ENCODE results near the gene CDC73.

DNA sequence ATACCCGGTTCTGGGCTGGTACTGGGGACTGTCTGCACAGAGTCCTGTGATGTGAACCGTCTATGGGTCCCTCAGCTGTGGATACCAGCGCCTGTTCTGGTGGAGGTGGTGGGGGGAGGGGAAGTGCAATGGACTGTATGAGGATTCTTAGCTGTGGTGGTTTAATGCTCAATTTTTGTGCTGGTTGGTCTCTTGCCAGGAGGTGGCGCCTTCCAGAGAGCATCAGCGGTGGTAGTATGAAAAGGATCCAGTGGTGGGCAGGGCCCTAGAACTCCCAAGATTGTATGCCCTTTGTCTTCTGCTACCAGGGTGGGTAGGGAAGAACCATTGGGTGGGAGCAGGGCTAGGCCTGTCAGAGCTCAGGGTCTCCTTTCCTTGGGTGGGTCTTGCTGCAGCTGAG lies 153.9 kb downstream of the CDC73 start:
- TF ChIP-seq EP300 (IDR thresholded peaks at IDR 0.05; ENCODE audit: borderline replicate concordance in 1 of 2, control insufficient read depth in 1 of 2, low read depth in 2 of 2, low read length in 2 of 2) (no peak), CTCF (IDR thresholded peaks at IDR 0.05 in 2 of 3, conservative IDR thresholded peaks at IDR 0.05 in 1 of 3; ENCODE audit: control insufficient read depth in 2 of 3, extremely low read depth in 1 of 3, insufficient read depth in 1 of 3, low read depth in 3 of 3, low read length in 3 of 3) (no peak), ZNF622 (IDR thresholded peaks at IDR 0.05) (no peak), SIX5 (IDR thresholded peaks at IDR 0.05; ENCODE audit: low read depth, low read length, severe bottlenecking) (no peak), ZSCAN29 (IDR thresholded peaks at IDR 0.05) (no peak), SP1 (IDR thresholded peaks at IDR 0.05; ENCODE audit: low read depth, low read length) (no peak), ELK1 (IDR thresholded peaks at IDR 0.05; ENCODE audit: low read depth, low read length) (no peak), DPF2 (IDR thresholded peaks at IDR 0.05) (no peak)
- TF ChIP-seq, protein P1, sequence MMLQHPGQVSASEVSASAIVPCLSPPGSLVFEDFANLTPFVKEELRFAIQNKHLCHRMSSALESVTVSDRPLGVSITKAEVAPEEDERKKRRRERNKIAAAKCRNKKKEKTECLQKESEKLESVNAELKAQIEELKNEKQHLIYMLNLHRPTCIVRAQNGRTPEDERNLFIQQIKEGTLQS (IDR thresholded peaks at IDR 0.05; ENCODE audit: borderline replicate concordance, extremely low read depth, low read depth, low read length): no peak
- TF ChIP-seq, protein P2, sequence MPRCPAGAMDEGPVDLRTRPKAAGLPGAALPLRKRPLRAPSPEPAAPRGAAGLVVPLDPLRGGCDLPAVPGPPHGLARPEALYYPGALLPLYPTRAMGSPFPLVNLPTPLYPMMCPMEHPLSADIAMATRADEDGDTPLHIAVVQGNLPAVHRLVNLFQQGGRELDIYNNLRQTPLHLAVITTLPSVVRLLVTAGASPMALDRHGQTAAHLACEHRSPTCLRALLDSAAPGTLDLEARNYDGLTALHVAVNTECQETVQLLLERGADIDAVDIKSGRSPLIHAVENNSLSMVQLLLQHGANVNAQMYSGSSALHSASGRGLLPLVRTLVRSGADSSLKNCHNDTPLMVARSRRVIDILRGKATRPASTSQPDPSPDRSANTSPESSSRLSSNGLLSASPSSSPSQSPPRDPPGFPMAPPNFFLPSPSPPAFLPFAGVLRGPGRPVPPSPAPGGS (IDR thresholded peaks at IDR 0.05; ENCODE audit: borderline replicate concordance, insufficient read depth, low read depth, low read length, poor library complexity, severe bottlenecking): no peak
- TF ChIP-seq, protein P3, sequence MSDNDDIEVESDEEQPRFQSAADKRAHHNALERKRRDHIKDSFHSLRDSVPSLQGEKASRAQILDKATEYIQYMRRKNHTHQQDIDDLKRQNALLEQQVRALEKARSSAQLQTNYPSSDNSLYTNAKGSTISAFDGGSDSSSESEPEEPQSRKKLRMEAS (IDR thresholded peaks at IDR 0.05; ENCODE audit: low read depth, low read length): no peak
